OCI-M2 (cell line): ENCODE measurements around the gene ENO1.
A peak's percentile ranks its signal among the peaks of the same experiment; 100 is the strongest.
"Not testable (repeated sequence)": the region's sequence is repeated elsewhere in the genome, so short reads cannot be mapped to it uniquely, and the experiment has no call there.

Source experiments
- DNase-seq: peaks from one replicate; lab custom pipeline; 2025; ENCODE audit not compliant: unreplicated experiment; lab: John Stamatoyannopoulos, UW

ENO1 gene

DNA sequence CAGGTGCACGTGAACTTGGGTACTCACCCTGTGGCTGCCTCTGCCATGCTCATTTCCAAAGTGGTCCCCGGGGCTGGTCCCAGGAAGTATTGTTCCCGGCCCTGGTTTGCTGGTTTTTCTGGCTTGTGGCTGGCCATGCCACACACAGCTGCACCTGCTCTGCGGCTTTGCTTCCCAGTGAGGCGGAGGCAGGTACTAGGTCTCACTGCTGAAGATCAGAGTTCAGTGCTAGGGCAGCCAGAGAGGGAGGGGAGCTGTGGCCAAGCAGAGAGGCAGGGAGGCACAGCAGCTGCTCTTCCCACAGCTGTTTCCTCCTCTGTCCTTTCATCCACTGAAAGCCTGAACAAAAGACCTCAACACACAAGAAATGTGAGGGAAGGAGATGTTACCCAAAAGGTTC, 30.5 kb downstream of the ENO1 start:
- DNase-seq, result no peak

DNA sequence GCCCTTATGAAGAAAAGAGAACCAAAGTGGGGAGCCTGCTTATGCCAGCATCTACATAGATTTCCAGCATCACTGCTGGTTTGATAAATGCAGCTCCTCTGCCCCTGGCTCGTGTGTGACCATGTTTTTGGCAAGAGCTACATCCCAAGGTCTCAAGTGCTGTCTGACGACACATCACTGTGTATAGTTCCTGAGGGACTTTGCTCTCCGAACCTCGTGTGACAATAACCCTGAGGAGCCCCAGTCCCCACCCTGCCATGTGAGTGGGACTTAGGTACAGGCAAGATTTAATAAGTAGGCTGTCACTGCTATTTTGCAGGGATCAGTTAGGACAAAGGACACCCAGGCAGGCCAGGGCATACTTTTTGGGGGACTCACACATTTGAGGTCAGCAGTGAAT, 32.2 kb downstream of the ENO1 start:
- no peak for DNase-seq

- DNase-seq, result no peak
These were observed 33.1 kb downstream of the ENO1 start for GRCh38 chr1:8845104-8846097.

DNA sequence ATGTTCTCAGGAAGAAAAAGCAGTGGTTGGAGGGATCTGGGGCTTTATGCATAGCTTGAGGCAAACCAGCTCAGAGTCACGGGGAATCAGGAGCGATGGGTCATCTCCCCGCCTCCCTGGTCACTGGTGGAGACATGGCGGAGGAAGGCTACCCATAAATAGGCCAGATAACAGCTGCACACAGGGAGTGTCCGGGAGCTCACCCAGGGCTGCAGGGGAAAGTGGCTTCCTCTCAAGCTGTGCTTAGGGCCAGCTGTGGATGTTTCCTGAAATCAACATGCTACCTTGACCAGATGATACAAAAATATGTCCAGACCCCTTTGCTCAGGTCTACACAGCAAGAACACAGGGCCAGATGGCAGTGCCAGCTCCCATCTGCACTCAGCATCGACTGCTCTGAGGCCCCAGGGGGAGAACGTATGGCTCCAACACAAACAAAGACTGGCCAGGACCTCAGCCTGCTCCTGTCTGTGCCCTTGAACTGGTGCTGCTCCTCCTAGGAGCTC, 33.9 kb downstream of the ENO1 start:
- DNase-seq, result no peak

DNA sequence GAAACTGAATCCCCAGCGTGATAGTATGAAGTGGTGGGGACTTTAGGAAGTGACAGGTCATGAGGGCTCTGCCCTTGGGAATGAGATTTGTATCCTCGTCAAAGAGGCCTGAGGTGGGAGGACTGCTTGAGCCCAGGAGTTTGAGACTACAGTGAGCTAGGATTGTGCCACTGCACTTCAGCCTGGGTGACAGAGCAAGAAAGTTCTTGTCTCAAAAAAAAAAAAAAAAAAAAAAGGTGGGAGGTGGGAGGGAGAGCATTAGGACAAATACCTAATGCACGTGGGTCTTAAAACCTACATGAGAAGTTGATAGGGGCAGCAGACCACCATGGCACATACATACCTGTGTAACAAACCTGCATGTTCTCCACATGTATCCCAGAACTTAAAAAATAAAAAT, 37.1 kb downstream of the ENO1 start:
- DNase-seq, result no peak

- no peak for DNase-seq
These were observed 38.5 kb downstream of the ENO1 start for GRCh38 chr1:8839990-8840389.

- no peak for DNase-seq
These were observed 42.4 kb downstream of the ENO1 start for GRCh38 chr1:8835941-8836643.

DNA sequence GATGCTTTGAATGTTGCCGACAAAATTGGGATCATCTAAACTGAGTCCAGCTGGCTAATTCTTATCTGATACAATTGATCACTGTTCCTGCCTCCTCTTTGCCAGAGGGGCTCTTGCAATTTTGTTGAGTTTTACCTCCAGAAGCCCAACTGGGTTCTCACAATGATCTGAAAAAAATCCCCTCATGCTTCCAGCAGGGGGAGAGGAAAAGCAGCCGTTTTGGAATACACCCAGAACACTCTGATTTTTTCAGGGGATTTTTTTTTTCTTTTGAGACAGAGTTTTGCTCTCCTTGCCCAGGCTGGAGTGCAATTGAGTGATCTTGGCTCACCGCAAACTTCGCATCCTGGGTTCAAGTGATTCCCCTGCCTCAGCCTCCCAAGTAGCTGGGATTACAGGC, 47.1 kb downstream of the ENO1 start:
- DNase-seq, result no peak

DNA sequence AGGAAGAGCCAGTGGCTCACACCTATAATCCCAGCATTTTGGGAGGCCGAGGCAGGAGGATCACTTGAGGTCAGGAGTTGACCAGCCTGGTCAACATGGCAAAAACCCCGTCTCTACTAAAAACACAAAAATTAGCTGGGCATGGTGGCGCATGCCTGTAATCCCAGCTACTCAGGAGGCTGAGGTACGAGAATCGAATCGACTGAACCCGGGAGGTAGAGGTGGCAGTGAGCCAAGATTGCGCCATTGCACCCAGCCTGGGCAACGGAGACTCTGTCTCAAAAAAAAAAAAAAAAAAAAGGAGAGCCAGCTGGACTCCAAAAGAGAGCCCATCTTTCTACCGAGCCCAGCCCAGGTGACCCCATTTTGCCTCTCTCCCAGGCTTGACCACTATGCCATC, 47.8 kb downstream of the ENO1 start:
- not testable (repeated sequence) for DNase-seq

GRCh38 chr1:8825985-8826481, 52.5 kb downstream of the ENO1 start:
- no peak for DNase-seq

DNA sequence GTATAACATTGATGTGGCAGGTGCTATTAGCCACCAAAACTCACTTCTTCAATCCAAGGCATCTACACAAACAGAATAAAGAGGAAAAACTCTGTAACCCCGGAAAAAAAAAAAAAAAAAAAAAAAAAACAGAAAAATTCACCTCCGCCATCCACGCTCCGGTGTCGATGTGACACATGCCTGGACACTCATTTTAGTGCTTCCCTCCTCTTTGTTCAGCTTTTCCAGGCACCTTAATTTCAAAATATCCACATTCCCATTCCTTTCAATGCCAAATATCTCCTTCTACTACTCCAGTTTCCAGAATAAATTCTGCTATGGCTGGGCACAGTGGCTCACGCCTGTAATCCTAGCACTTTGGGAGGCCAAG, 55.2 kb downstream of the ENO1 start:
- DNase-seq, result no peak

DNA sequence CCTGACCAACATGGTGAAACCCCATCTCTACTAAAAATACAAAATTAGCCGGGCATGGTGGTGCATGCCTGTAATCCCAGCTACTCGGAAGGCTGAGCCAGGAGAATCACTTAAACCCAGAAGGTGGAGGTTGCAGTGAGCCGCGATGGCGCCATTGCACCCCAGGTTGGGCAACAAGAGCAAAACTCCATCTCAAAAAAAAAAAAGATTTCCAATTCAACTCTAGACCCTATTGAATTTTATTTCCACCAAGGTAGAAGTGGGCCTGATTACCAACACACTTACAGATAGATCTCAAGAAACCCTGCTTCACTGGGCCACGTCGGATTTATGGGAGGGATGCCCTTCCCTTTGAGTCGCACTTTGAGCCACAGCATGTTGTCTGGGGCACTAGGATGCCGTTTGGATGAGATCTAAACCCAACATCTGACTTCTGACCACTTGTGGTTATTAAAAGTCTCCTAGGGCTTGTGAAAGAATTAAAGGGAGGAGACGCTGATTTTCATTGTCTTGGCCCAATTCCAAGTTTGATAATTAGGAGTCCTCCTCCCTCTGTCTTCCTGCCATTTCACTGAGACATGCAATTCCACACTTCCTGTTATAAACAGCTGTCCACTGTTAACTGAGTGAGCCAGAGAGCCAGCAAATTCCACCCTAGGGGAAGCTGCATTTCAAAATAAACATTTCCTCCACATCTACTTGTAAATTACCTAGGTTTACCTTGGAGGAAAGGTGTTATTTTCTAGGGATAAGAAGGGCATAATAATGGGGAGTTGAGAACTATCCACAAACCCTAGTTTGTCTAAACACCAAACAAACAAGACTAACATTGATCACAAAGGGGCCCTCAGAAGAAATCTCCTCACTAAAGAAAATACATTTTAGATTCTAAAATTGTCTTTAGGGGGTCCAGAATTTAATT, 55.9 kb downstream of the ENO1 start:
- no peak for DNase-seq

DNA sequence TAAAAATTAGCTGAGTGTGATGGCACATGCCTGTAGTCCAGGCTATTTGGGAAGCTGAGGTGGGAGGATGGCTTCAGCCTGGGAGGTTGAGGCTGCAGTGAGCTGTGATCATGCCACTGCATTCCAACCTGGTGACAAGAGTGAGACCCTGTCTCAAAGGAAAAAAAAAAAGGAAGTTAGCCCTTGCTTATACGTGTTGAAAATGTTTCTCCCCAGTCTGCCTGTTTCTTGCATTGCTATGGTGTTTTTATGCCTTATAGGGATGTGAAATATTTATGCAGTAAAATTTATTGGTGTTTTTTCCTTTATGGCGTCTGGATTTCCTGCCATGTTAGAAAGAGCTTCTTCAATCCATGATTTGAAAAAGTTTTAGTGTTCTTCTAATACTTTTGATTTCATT, 57.4 kb downstream of the ENO1 start:
- DNase-seq, result no peak

DNA sequence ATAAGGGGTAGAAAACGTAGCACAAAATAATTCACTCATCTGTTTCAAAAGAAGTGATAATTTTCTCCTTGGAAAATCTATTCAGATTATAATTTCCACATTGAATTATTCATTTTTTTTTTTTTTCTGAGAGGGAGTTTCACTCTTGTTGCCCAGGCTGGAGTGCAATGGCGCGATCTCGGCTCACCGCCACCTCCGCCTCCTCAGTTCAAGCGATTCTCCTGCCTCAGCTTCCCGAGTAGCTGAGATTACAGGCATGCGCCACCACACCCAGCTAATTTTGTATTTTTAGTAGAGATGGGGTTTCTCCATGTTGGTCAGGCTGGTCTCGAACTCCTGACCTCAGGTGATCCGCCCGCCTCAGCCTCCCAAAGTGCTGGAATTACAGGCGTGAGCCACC, 59.7 kb downstream of the ENO1 start:
- DNase-seq, result not testable (repeated sequence)

- DNase-seq, result no peak
These were observed 60.1 kb downstream of the ENO1 start for GRCh38 chr1:8818325-8818775.

GRCh38 chr1:8817412-8818324, 60.8 kb downstream of the ENO1 start, which contains the start of gene RERE:
RERE (minus strand) TSS chr1:8817640.
- DNase-seq, result peak; percentile 28

DNA sequence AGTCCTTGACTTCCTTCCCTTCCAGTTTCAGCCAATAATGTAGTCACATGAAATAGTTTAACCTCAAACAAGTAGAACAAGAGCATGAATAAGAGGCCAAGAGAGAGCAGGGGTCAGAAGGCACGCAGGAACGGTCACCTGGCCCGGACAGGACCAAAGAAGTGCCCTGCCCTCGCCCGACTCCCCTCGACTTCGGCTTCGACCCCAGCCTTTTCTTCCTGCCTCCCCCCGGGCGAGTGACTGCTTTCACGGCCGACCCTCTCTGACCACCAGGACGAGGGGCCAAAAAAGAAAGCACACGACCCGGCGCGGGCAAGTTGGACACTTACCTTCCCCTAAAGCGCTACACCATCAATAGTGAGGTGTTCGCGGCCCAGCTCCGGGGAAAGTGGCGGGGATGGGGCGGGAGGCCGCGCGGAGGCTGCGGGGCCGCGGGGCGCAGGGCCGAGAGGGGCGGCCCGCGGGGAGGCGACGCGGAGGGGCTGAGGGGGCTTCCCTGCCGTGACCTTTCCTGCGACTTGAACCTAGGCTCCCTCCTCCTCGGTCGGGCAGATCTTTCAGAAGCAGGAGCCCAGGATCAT, 61.6 kb downstream of the ENO1 start:
- DNase-seq, result no peak

DNA sequence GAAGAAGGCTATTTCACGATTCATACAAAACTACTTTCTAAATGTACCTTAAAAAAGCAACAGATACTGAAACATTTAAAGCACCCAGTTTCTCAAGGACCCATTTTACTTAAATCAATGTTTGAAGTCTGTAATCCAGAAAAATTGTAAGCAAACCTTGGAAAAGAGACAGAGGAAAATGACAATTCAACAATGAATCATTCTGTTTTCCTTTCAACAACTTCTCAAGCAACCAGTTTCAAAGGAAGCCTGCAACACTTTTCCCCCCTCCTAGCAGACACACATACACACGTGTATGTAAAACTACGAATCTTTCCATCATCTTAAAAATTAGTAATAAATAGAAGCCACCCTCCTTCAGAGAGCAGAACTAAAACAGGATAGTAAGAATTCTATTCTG, 62.2 kb downstream of the ENO1 start:
- DNase-seq, result no peak

GRCh38 chr1:8815582-8816151, 62.8 kb downstream of the ENO1 start:
- DNase-seq, result no peak
